OCI-LY3 (cell line): Measurements from ENCODE around the gene RAB3GAP1.

Source experiments
- CTCF ChIP-seq: fragments of 200-600, 300-600 bp; sonication (generic); IDR thresholded peaks from 2 replicates; pipeline ENCODE4 v1.5.1; 2014; ENCODE audit warnings: antibody characterized with exemption, low read length, low read depth
- EZH2phosphoT487 ChIP-seq: fragments of 200-600 bp; shearing (Covaris generic); IDR thresholded peaks from 2 replicates; pipeline ENCODE4 v1.6.1; 2018; ENCODE audit warnings: antibody characterized with exemption, mixed run types, low read depth

GRCh38 chr2:135121016-135121657 is 69.0 kb downstream of the RAB3GAP1 start:
- TF ChIP-seq CTCF (no peak), EZH2phosphoT487 (no peak)
